ENCODE measurements around the gene HOMER3. TPM values are rescaled to one million over a fixed set of nuclear protein-coding genes. Genes with fewer than 3 reads are reported as not detected.

Gene HOMER3
- total and polyA plus RNA-seq, 2 donors (not counting 3 experiments of a cell fraction or from before 2014, with no cell fraction given) = 139 to 184 TPM

DNA sequence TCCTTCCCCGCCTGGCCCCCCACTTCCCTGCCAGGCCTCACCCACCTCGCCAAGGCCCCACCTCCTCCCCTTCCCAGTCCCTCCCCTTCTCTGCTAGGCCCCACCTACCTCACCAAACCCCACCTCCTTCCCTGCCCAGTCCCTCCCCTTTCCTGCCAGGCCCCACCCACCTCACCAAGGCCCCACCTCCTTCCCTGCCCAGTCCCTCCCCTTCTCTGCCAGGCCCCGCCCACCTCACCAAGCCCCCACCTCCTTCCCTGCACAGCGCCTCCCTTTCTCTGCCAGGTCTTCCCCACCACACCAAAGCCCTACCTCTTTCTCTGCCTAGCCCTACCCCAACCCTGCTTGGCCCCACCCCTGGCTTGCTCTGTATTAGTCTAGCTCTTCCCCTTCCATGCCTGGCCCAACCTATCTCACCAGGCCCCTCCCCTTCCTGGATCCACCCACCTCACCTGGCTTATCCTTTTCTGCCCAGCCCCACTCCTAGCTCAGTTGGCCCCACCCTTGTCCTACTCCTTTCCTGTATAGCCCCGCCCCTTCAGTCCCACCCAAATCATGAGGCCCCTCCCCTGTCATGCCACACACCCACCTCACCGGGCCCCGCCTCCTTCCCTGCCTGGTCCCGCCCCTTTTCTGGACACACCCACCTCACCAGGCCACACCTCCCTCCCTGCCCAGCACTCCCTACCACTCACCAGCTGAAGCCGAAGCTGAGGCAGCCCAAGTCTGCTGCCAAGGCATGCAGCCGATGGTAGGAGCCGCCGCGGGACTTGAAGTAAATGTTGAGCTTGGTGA, 61.2 kb downstream of the HOMER3 start:
- peak; percentile 14 for DNase-seq (ENCODE audit: low read depth, low spot score)
- no peaks in the 10 kb centered on the region for H3K36me3 ChIP-seq (ENCODE audit: control insufficient read depth in 2 of 2, extremely low read depth in 1 of 2, insufficient read depth in 2 of 2, low read length in 2 of 2)
- no peaks in the 10 kb centered on the region for H4K20me1 ChIP-seq (replicated peaks; ENCODE audit: control insufficient read depth, extremely low read depth, insufficient read depth, low read length)
- H2AFZ ChIP-seq (ENCODE audit: low read depth, low read length) = no peak overlapping the region
- no peak overlapping the region for H3K4me3 ChIP-seq (replicated peaks in 1 of 3; ENCODE audit: insufficient read depth in 1 of 3, low read depth in 1 of 3, low read length in 3 of 3)
- no peaks in the 10 kb centered on the region for H3K4me1 ChIP-seq (ENCODE audit: control insufficient read depth, extremely low read depth, insufficient read depth, low read length)
- no peaks in the 10 kb centered on the region for H3K27me3 ChIP-seq (ENCODE audit: control insufficient read depth in 2 of 2, insufficient read depth in 2 of 2, low read length in 2 of 2)
- TF ChIP-seq, protein P1, sequence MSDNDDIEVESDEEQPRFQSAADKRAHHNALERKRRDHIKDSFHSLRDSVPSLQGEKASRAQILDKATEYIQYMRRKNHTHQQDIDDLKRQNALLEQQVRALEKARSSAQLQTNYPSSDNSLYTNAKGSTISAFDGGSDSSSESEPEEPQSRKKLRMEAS (IDR thresholded peaks at IDR 0.05; ENCODE audit: insufficient read depth, insufficient read length) = no peak
- no peak for TF ChIP-seq FOS (IDR thresholded peaks at IDR 0.05; ENCODE audit: borderline replicate concordance, insufficient read depth, low read length)
- no peak for TF ChIP-seq MYC (IDR thresholded peaks at IDR 0.05; ENCODE audit: low read depth, low read length)
- no peak for TF ChIP-seq JUN (IDR thresholded peaks at IDR 0.05; ENCODE audit: borderline replicate concordance, insufficient read depth, insufficient read length, low read depth)
- TF ChIP-seq, protein P2, sequence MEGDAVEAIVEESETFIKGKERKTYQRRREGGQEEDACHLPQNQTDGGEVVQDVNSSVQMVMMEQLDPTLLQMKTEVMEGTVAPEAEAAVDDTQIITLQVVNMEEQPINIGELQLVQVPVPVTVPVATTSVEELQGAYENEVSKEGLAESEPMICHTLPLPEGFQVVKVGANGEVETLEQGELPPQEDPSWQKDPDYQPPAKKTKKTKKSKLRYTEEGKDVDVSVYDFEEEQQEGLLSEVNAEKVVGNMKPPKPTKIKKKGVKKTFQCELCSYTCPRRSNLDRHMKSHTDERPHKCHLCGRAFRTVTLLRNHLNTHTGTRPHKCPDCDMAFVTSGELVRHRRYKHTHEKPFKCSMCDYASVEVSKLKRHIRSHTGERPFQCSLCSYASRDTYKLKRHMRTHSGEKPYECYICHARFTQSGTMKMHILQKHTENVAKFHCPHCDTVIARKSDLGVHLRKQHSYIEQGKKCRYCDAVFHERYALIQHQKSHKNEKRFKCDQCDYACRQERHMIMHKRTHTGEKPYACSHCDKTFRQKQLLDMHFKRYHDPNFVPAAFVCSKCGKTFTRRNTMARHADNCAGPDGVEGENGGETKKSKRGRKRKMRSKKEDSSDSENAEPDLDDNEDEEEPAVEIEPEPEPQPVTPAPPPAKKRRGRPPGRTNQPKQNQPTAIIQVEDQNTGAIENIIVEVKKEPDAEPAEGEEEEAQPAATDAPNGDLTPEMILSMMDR (IDR thresholded peaks at IDR 0.05; ENCODE audit: extremely low read depth in 1 of 2, insufficient read depth in 1 of 2, low read depth in 1 of 2, low read length in 2 of 2) = no peak
- no peak for TF ChIP-seq POLR2AphosphoS5 (IDR thresholded peaks at IDR 0.05; ENCODE audit: insufficient read depth, low read depth, low read length)
- no peak for TF ChIP-seq GATA2 (IDR thresholded peaks at IDR 0.05; ENCODE audit: insufficient read depth, insufficient read length, low read depth, low read length)
- TF ChIP-seq EZH2 (IDR thresholded peaks at IDR 0.05; ENCODE audit: borderline replicate concordance, low read depth, low read length, severe bottlenecking) = no peak
- no peak for TF ChIP-seq POLR2A (IDR thresholded peaks at IDR 0.05; ENCODE audit: low read depth, low read length)
- intact Hi-C loops (cut with micrococcal nuclease) = no loop called here
- H3K9ac ChIP-seq (replicated peaks; ENCODE audit: extremely low read depth, insufficient read depth, low read length) = no peak overlapping the region
- ChIA-PET POLR2A (interaction anchor here (0.5 kb wide), 1 partner anchor 126 kb away, joined by 7 read pairs; no protein-coding TSS in a partner anchor), CTCF (no interaction called here)
- no peaks in the 10 kb centered on the region for H3K9me3 ChIP-seq (replicated peaks; ENCODE audit: control insufficient read depth, insufficient read depth, low read length)
- H3K4me2 ChIP-seq (ENCODE audit: insufficient read depth, low read length) = no peak overlapping the region
- FAIRE-seq = no peak
- no peaks in the 10 kb centered on the region for H3K79me2 ChIP-seq (ENCODE audit: control insufficient read depth, insufficient read depth, low read length)
- H3K9me1 ChIP-seq (replicated peaks; ENCODE audit: control insufficient read depth, extremely low read depth, insufficient read depth, low read length) = no peaks in the 10 kb centered on the region
- dilution Hi-C loops (cut with MboI; ENCODE audit: extremely low pct_ligation_motif_present, low sequenced_read_pairs) = no loop called here
- H3K27ac ChIP-seq (ENCODE audit: insufficient read depth, low read depth, low read length) = no peak overlapping the region
- no TSS peak for BruUV-seq (replicated peaks)

Other genes starting within 250 kb of the HOMER3 start
- not detected in 2 replicates for gene COMP, start 149.9 kb downstream of the HOMER3 start, total RNA-seq
- gene COMP, start 149.9 kb downstream of the HOMER3 start, polyA plus RNA-seq = not detected in 2 replicates
- 68.2 and 69.1 TPM in 2 replicates for gene UPF1, start 109.3 kb downstream of the HOMER3 start, total RNA-seq
- 50.2 and 65.9 TPM in 2 replicates for gene UPF1, start 109.3 kb downstream of the HOMER3 start, polyA plus RNA-seq
- 3.0 and 4.0 TPM in 2 replicates for gene CERS1, start 45.1 kb downstream of the HOMER3 start, total RNA-seq
- 8.5 and 11.0 TPM in 2 replicates for gene CERS1, start 45.1 kb downstream of the HOMER3 start, polyA plus RNA-seq
- gene COPE, start 21.8 kb downstream of the HOMER3 start, total RNA-seq = 239 and 252 TPM in 2 replicates
- 407 and 557 TPM in 2 replicates for gene COPE, start 21.8 kb downstream of the HOMER3 start, polyA plus RNA-seq
- gene DDX49, start 21.5 kb downstream of the HOMER3 start, total RNA-seq = 47.7 and 51.9 TPM in 2 replicates
- gene DDX49, start 21.5 kb downstream of the HOMER3 start, polyA plus RNA-seq = 60.1 and 61.8 TPM in 2 replicates
- gene SUGP2, start 92.3 kb upstream of the HOMER3 start, total RNA-seq = 74.4 and 79.7 TPM in 2 replicates
- 43.3 and 44.6 TPM in 2 replicates for gene SUGP2, start 92.3 kb upstream of the HOMER3 start, polyA plus RNA-seq
- gene ARMC6, start 92.4 kb upstream of the HOMER3 start, total RNA-seq = 35.4 and 44.7 TPM in 2 replicates
- 33.9 and 42.4 TPM in 2 replicates for gene ARMC6, start 92.4 kb upstream of the HOMER3 start, polyA plus RNA-seq
- 6.2 and 8.2 TPM in 2 replicates for gene SLC25A42, start 122.8 kb upstream of the HOMER3 start, total RNA-seq
- 6.3 and 7.2 TPM in 2 replicates for gene SLC25A42, start 122.8 kb upstream of the HOMER3 start, polyA plus RNA-seq
- gene TMEM161A, start 197.3 kb upstream of the HOMER3 start, total RNA-seq = 23.3 and 24.1 TPM in 2 replicates
- gene TMEM161A, start 197.3 kb upstream of the HOMER3 start, polyA plus RNA-seq = 54.9 and 72.6 TPM in 2 replicates
- 1.2 and 1.3 TPM in 2 replicates for gene MEF2B, start 229.0 kb upstream of the HOMER3 start, total RNA-seq
- 0.52 and 0.65 TPM in 2 replicates for gene MEF2B, start 229.0 kb upstream of the HOMER3 start, polyA plus RNA-seq

All from endothelial cell of umbilical vein (primary cell).